ENCODE results near the gene CELA1.

GRCh38 chr12:51390891-51391282 is 44.4 kb upstream of the CELA1 start:
- TF ChIP-seq POLR2A (IDR thresholded peaks at IDR 0.05; ENCODE audit: low read depth, low read length) (no peak), TAF1 (IDR thresholded peaks at IDR 0.05; ENCODE audit: low read depth, low read length) (no peak)

Measured in GM12891 (cell line).